Epithelial cell of proximal tubule (primary cell): ENCODE results near the gene ADAMTSL3. TPM values are rescaled to one million over a fixed set of nuclear protein-coding genes. Genes with fewer than 3 reads are reported as not detected.
"Not testable (repeated sequence)": the region's sequence is repeated elsewhere in the genome, so short reads cannot be mapped to it uniquely, and the experiment has no call there.

Experiments
- DNase-seq: peaks from one replicate; pipeline ENCODE4 v3.0.0-alpha.2; 2011; ENCODE audit warnings: low read depth
- H3K4me3 ChIP-seq: 2 replicates; pipeline ENCODE4 v1.5.1; 2011; ENCODE audit warnings: low read depth, mild to moderate bottlenecking, low read length
- total RNA-seq: library from RNA; depleted of rRNA; stranded (reverse); fragments of >200 nt; gene quantifications from 2 replicates; pipeline ENCODE4 v1.2.3, GENCODE V29; 2015
- TF ChIP-seq, protein P1 (sequence below): conservative IDR thresholded peaks from 2 replicates; pipeline ENCODE4 v1.5.1; 2012; ENCODE audit warnings: low read depth, mild to moderate bottlenecking, low read length

Gene ADAMTSL3
- total RNA-seq, 1 donor from 2014 or later, result 0.58 TPM

- TF ChIP-seq, protein P1, sequence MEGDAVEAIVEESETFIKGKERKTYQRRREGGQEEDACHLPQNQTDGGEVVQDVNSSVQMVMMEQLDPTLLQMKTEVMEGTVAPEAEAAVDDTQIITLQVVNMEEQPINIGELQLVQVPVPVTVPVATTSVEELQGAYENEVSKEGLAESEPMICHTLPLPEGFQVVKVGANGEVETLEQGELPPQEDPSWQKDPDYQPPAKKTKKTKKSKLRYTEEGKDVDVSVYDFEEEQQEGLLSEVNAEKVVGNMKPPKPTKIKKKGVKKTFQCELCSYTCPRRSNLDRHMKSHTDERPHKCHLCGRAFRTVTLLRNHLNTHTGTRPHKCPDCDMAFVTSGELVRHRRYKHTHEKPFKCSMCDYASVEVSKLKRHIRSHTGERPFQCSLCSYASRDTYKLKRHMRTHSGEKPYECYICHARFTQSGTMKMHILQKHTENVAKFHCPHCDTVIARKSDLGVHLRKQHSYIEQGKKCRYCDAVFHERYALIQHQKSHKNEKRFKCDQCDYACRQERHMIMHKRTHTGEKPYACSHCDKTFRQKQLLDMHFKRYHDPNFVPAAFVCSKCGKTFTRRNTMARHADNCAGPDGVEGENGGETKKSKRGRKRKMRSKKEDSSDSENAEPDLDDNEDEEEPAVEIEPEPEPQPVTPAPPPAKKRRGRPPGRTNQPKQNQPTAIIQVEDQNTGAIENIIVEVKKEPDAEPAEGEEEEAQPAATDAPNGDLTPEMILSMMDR, result no peak
- peak overlapping the region; percentile 60 for H3K4me3 ChIP-seq
- no peak for DNase-seq
Measured at GRCh38 chr15:84079885-84080777, 426.2 kb downstream of the ADAMTSL3 start.

GRCh38 chr15:84080778-84081084, 426.8 kb downstream of the ADAMTSL3 start:
- peak; percentile 26 for DNase-seq
- peak overlapping the region; percentile 60 for H3K4me3 ChIP-seq

- no peak overlapping the region for H3K4me3 ChIP-seq
- no peak for DNase-seq
Measured at GRCh38 chr15:84081391-84082168, 427.7 kb downstream of the ADAMTSL3 start.

GRCh38 chr15:84082739-84083138, 428.8 kb downstream of the ADAMTSL3 start:
- no peak for DNase-seq
- TF ChIP-seq, protein P1, result no peak
- H3K4me3 ChIP-seq, result no peak overlapping the region

More at GRCh38 chr15:84081391-84082168, 427.7 kb downstream of the ADAMTSL3 start:
- TF ChIP-seq, protein P1, result no peak

DNA sequence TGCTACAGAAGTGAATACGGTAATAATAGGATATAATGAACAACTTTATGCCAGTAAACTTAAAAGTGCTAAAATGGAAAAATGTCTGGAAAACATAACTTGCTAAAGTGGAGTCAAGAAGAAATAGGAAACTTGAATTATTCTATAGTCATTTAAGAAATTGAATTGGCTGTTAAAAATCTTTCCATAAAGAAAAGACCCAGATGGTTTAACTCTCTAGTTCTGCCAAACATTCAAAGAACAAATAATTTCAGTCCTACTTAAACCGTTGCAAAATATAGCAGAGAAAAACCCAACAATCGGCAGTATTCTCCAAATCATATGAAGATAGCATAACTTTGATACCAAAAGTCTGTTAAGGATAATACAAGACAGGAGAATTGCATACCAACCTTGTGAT, 432.1 kb downstream of the ADAMTSL3 start:
- not testable (repeated sequence) for H3K4me3 ChIP-seq, DNase-seq

Other genes starting within 250 kb of the ADAMTSL3 start
- 0.92 and 1.0 TPM in 2 replicates for gene SH3GL3, start 206.8 kb upstream of the ADAMTSL3 start, total RNA-seq